Hindlimb muscle (tissue), 1 donor: ENCODE data around the gene MARK2. TPM values are rescaled to one million over a fixed set of nuclear protein-coding genes. Genes with fewer than 3 reads are reported as not detected.

Experiments used
- DNase-seq: peaks from one replicate; pipeline ENCODE4 v3.0.0-alpha.2; 2013
- polyA plus RNA-seq: library from polyadenylated mRNA; unstranded; fragments of 120-200 nt; gene quantifications from one replicate; pipeline ENCODE4 v1.2.1, GENCODE V29; 2013; ENCODE audit not compliant: insufficient read length

The MARK2 gene
- polyA plus RNA-seq, 1 donor: 19.8 TPM

GRCh38 chr11:63831326-63831725 lies 7.6 kb upstream of the MARK2 start:
- DNase-seq: no peak

DNA sequence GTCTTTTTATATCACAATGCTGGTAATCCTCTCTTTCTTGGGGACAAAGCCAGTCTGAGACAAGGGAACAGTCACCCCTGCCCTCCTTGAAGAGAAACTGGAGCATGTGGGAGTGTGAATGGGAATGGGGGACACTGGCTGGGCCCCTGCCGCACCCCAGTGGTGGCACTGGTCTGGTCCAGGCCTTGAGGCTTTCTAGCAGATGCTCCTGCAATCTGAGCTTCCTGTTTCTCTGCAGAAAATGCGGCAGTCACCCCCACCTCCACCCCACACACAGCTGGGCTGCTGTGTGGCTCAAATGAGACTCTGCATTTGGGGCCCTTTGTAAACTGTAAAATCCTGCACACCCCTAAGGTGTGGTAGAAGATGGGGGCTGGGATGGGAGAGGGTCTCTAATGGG lies 6.6 kb upstream of the MARK2 start:
- DNase-seq: no peak

DNA sequence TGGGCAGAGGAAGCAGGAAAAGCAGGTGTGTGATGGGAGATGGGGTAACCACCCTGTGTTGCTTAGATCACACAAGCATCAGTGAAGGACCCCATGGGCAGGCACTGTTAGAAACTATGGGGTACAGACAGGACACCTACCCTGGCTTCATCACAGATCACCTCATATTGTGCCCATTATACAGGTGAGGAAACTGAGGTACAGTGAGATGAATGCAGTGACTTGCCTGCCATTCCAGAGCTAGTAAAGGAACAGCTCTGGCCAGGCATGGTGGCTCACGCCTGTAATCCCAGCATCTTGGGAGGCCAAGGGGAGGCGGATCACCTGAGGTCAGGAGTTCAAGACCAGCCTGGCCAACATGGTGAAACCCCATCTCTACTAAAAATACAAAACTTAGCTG lies 5.9 kb upstream of the MARK2 start:
- DNase-seq: no peak

DNA sequence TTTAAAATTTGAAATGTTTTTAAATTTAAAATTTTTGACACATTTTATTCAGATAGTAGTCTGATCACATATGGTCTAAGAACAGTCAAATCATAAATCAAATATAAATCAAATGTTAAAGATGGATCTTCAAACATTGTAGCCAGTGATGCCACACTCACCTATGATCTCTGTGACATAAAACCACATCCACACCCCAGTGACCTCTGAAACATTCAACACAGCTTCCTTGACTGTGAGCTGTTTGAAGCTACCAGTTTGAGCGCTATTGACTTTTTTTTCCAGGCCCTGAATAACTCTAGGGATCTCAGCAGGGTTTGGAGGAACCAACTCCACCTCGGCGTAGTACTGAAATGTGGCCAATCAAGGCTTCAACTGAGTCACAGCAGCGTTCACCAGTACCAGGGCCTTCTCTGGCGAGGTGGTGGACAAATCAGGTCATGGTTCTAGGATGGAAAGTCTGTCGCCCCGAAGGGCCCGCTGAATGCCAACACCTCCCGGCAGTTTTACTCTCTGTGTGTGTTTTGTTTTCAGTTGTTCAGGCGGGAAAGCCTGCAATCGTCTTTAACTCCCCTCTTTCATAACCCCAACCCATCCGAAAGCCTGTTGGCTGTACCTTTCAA lies 4.3 kb upstream of the MARK2 start:
- DNase-seq: no peak

GRCh38 chr11:63835158-63835545 lies 3.8 kb upstream of the MARK2 start:
- DNase-seq: no peak

DNA sequence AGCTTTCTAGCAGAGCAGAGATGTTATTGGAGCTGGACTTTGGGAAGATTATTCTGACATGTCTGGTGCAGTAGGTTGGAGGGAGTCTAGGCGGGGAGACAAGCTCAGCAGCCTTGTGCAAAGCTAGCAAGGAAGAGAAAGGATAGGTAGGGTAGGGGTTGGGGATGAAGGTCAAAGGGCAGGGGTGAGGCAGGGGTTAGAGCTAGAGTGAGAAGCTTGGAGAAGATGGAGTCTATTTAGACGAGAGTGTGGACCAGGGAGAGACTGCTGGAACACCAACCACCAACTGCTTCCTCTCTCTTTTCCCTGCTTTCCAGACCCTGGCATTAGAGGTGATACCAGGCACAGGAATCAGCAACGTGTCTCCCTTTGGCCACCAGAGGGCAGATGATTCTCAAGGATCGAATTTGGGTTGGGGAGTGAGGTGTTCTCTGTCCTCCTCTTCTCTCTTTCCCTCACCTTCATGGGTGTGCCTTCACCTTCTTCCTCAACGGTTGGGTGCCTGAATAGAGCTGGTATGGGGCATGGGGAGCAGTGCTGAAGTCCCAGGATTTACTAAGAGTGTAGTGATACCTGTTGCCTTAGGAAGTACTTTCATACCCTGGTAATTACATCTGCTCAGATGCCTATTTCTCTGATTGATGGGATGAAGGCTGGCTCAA lies 1.8 kb upstream of the MARK2 start:
- DNase-seq: peak; percentile 74

- no peak for DNase-seq
Observed at GRCh38 chr11:63837739-63838138, 1.2 kb upstream of the MARK2 start.

GRCh38 chr11:63838150-63838677 lies 696 bp upstream of the MARK2 start:
- DNase-seq: no peak

DNA sequence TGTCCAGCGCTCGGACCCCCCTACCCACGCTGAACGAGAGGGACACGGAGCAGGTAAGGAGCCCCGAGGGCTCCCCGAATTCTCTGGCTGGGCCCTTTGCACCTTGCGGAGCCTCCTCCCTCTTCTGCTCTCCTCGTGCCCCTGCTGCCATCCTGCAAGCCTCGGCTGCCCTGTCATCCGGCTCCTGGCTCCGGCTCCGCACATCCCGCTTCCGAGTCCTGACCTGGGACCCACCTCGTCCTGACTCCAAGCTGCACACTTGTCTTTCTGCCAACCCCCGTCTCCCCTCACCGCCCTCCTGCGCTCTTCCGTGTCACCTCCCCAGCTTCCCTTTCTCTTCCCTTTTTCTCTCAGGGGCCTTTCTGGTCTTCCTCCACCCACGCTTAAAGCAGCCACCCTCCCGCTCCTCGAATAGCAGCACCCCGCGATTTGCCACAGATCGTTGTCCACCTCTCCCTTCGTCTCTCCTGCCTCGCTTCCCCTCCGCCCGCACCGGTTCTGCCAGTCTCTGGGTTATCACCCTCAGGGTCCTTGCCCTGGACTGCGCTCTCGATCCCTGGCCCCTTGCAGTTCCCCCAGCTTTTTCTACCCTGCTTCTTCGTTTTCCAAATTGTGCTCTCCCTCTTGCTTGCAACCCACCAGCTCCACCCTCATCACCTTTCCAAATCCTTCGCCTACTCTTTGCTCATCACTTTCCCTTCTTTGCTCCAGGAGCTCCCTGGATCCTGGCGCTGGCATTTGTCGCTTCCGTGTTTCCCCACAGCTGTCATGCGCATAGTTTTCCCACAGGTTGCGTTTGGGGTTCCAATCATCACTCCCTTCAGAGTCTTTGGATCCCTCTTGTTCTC lies 822 bp downstream of the MARK2 start:
- DNase-seq: peak; percentile 46

DNA sequence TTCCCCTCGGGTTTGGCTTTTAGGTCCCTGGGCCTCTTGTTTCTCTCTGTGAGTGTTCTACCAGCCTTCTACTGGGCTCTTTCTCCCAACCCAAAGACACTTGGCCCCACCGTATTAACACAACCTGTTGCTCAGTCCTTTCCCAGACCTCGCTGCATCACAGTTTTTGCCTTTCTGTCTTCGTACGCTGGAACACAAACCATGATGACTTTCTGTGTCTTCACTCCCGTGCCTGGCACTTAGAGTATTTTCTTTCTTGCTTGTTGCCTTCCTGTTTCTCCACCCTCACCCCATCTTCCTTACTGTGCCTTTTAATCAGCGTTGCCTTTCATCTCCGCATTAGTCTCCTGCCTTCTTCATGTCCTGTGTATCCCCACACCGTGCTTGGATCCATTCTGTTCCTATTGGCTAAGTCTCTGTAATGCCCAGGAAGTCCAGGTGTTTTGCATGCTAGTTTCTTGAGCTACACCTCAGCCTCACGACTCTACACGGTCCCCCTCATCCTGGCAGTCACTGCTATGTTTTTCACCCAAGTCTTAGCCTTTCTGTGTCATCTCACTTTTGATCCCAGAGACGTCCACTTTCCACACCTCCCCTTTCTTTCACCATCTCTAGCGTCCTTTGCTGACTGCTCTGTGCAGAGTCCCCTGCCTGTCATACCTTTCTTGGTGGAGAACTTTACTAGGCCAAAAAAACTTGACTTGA lies 1.6 kb downstream of the MARK2 start:
- no peak for DNase-seq

- DNase-seq: no peak
Observed at GRCh38 chr11:63841554-63841953, 2.6 kb downstream of the MARK2 start.

DNA sequence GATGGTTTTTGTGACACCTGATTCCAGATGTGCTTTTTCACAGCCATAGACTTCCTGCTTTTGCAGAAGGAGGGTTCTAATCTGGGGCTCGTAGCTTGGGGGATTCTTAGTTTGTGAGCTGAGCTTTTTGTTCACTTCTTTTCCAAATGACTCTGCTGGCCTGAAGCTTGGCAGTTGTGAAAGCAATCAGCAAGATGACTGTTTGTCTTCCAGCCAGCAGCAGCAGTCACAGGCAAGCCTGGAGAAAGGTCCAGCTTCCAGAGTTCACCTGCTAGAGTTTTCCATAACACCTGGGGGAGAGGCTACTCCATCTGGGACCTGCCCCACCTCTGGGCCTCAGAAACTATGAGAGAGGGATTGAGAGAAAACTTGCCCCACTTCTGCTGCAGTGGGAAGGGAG lies 4.1 kb downstream of the MARK2 start:
- peak; percentile 23 for DNase-seq

DNA sequence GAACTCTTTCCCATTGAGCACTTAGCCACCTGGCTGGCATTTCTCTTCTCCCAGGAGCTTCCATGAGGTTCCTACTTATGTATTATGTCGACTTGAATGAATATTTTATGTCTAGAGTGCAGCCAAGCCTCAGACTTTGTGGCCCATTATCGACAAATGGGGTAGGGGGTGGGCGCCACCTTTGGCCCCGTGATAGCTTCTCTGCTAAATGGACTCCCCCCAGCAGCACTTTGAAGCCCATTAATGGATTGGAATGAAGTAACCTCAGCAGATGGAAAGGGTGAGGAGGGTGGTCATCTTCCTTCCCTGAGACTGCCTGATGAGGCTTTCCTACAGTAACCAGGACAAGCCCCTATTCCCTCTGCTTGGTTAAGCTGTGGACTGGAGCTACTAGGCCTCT lies 5.9 kb downstream of the MARK2 start:
- DNase-seq: no peak

- DNase-seq: no peak
Observed at GRCh38 chr11:63845303-63845702, 6.4 kb downstream of the MARK2 start.

GRCh38 chr11:63845911-63846310 lies 7.0 kb downstream of the MARK2 start:
- DNase-seq: no peak

DNA sequence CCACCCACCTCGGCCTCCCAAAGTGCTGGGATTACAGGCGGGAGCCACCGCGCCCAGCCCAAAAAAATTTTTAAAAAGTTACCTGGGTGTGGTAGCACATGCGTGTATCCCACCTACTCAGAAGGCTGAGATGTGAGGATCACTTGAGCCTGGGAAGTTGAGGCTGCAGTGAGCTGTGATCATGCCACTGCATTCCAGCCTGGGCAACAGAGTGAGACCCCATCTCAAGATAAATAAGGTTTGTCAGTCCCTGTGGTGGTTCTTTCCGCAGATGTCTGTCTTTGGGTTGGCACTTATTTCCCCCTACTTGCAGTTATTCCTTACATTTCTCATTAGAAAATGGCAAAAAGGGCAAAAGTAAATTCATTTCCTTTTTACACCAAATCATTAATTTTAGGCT lies 8.0 kb downstream of the MARK2 start:
- no peak for DNase-seq

GRCh38 chr11:63847363-63847762 lies 8.5 kb downstream of the MARK2 start:
- DNase-seq: no peak

DNA sequence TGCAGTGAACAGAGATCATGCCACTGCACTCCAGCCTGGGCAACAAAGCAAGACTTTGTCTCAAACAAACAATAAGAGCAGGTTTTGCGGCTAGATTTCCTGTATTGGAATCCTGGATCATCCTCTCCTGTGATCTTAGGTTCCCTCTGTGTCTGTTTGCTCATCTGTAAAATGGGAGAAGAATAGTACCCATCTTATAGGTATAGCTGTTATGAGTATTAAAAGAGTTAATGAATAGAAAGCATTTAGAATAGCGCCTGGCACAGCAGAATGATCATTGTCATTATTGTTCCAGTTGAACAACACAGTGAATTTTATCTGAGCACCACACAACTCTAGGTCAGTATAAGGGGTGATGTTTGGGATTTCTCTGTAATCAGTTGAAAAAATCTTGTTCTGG lies 10.8 kb downstream of the MARK2 start:
- DNase-seq: no peak

DNA sequence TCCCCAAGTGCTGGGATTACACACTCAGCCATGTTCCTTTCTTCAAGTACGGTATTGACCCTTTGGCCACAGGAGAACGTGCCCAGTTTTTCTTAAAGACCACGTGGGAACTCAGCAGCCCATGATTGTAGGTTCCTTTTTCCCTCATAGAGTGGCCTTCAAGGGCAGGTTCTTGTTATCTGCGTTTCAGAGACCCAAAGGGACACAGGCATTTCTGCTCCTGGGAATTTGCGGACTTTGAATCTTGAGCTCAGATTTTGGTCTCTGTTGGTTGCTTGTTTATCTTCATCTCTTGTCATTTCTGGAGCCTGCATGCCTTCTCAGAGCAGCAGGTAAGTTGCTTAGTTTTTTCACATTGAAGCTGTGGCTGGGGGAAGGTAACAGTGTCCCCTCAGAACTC lies 12.0 kb downstream of the MARK2 start:
- no peak for DNase-seq

DNA sequence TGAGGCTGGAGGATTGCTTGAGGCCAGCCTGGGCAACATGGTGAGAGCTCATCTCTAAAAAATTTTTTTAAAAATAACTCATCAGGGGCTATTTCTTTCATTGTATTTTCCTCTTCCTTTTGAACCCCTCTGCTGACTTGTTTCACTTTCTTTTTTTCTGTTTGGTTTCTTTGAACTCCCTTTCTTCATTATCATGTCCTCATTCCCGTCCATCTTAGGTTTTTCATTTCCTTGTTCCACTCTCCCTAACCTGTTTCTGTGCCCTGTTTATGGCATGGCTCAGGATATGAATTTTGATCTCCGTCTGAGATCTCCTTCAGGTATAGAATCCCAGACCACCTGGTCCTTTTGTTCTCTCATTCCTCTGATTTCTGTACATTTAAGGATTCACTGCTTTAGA lies 12.5 kb downstream of the MARK2 start:
- no peak for DNase-seq

GRCh38 chr11:63853476-63853875 lies 14.6 kb downstream of the MARK2 start:
- DNase-seq: no peak

DNA sequence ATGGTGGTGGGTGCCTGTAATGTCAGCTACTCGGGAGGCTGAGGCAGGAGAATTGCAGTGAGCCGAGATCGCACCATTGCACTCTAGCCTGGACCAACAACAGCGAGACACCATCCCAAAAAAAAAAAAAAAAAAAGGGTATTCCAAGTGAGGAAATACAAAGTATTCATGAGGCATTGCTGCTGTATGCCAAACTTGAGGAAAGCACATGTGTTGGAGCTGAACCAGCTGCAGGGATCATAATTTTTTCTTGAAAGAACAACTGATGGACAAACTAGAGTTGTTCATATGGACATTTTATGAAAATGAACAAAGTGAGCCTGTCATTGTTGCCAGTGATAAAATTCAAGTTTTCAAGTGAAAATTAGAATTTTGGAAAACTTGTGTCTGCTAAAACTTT lies 15.8 kb downstream of the MARK2 start:
- no peak for DNase-seq

DNA sequence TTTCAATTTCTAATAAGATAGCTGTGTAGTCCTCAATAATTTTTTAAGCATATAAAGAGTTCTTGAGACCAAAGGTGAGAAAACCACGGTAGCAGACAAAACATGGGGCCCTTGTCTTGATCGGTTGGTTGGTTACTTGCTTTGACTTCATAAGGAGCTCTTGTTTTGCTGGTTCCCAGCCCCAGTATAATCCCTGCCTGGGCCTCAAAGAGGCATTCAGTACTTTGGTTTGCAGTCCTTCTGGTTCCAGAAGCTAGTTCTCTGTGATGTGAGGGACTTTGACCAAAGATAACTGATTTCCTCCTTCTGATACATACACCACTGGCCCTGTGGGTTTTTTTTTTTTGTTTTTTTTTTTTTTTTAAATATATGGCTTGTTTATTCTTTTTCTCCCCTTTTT lies 17.1 kb downstream of the MARK2 start:
- no peak for DNase-seq
